ENCODE measurements around the gene AKNAD1.
"Not testable (repeated sequence)": the region's sequence is repeated elsewhere in the genome, so short reads cannot be mapped to it uniquely, and the experiment has no call there.

Gene AKNAD1, protein sequence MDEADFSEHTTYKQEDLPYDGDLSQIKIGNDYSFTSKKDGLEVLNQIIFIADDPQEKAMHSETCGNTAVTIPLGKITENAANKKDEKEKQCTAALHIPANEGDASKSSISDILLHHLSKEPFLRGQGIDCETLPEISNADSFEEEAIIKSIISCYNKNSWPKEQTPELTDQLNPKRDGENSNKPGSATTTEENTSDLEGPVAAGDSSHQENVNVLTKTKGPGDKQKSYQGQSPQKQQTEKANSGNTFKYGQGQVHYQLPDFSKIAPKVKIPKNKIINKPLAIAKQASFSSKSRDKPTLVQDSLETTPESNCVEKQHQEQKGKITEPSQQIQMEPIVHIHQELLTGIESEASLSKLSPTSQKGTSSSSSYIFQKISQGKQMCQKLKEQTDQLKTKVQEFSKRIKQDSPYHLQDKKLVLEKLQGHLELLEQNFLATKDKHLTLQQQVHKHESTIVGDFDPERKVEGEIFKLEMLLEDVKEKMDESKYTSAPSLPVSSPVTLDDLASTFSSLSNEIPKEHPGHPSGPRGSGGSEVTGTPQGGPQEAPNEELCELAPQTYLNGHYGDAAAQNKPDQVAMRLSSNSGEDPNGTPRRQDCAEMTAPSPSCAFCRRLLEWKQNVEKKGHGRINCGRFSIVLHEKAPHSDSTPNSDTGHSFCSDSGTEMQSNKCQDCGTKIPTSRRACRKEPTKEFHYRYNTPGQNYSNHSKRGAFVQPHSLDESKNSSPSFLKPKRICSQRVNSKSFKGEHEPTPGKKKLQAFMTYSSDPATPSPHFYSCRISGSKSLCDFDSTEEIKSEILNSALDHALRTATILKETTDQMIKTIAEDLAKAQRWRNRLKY

DNA sequence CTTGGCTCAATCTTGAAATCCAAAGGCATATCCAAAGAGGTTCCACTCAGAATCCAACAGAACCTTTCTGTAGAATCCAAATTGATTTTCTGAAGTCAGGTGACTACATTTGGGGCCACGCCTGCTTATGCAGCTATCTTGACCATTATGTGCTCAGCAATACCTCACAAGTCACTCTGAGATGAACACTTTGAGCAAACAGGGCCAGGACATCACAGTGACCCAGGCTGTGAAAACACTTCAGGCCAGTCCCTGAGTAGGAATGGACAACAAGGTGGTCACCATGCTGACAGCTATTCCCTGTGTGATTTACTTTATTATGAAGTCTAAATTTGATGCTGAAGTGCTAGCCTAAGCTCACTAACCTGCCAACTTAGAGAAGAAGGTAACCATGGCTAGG, at the start of gene AKNAD1:
TSS of gene AKNAD1 (minus strand) at position 101 of the 400 bp plus-strand sequence. CDS start 4,430 bp downstream, outside the sequence.
- no peak for DNase-seq (ENCODE audit: low read depth)

DNA sequence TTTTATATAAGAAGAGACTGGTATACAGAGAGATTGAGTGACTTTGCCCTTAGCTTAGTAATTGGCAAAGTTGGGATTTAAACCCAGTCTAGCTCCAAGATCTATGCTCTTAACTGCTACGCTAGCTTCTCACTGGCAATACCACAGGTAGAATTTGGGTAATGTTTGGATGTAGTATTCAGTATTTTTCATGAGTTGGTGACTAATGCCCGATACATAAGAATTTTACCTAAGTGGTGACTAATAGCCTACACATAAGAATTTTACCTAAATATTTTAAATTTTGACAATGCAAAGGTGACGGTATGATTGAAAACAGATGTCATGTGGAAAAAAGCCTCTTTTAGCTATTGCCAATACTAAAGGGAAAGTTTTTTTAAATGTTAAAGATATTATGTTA, 44.2 kb upstream of the AKNAD1 start:
- no peak for DNase-seq (ENCODE audit: low read depth)

GRCh38 chr1:108897865-108898720, 41.2 kb upstream of the AKNAD1 start:
- no peak for DNase-seq (ENCODE audit: low read depth)

DNA sequence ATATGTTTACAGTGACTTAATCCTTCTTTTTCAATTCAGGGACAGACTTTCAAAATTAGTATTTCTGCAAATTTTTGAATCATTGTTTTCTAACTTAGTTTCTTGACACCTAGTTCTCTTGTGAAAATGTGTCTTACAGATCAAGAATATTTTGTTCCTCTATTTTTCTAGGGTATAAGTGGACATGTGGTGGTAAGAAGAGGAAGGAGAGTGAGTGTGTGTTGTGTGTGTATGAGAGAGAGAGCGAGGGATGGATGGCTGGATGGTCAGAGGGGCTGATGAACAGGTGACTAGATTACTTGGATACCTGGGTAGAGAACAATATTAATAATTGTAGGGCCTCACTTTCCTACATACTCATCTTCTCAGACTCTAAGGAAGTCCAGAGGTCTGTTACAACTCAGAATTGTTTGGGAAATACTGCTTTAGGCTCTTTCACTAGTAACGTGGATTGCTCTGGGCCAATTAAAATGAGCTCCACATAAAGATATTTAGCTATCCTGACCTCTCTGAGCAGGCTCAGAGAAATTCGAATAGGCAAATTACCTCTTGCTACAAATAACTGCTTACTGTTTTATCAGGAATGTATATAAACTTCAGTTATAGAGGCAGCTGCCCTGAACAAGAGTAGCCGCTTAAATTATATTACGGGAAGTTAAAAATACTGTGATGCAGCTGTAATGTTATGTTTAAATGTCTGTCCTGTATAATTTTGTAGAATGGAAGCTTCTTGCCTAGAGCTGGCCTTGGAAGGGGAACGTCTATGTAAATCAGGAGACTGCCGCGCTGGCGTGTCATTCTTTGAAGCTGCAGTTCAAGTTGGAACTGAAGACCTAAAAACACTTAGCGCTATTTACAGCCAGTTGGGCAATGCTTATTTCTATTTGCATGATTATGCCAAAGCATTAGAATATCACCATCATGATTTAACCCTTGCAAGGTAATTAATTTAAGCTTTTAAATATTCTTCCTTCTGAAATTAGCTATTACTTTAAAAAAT, 39.6 kb upstream of the AKNAD1 start:
- DNase-seq (ENCODE audit: low read depth), result no peak

- no peak for DNase-seq (ENCODE audit: low read depth)
Measured at GRCh38 chr1:108893141-108893530, 36.2 kb upstream of the AKNAD1 start.

DNA sequence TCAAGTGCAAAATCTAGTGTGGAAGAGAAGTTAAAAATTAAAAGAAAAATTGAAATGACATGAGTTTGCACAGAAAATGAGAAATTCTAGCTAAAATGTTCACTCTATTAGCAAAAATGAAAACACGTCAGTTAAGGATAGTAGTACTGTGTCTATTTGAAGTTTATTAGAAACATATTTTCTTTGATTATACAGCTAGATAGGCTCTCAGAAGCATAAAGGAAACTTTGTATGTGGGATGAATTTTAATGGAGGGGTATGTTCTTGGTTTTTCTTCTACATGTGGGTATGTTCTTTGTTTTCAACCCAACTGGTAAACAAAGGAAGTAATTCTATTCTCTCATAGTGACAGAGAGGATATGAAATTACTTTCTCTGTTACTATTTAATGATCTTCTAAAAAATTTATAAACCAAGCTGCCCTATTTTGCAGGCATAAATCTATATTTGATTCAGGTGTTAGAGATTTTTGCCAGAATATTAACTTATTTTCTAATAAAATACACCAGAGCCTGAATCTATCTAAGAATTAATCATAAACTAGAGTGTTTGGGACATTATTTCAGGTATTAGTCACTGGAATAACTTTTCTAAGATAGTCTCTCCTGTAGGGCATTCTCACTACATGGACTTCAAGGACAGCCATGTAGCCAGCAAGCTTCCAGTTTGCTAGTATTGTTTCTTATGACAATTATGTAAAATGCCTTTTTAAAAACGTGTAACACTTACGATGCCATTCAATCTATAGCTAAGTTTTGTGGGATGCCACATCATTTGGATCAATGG, 35.7 kb upstream of the AKNAD1 start:
- DNase-seq (ENCODE audit: low read depth), result no peak

DNA sequence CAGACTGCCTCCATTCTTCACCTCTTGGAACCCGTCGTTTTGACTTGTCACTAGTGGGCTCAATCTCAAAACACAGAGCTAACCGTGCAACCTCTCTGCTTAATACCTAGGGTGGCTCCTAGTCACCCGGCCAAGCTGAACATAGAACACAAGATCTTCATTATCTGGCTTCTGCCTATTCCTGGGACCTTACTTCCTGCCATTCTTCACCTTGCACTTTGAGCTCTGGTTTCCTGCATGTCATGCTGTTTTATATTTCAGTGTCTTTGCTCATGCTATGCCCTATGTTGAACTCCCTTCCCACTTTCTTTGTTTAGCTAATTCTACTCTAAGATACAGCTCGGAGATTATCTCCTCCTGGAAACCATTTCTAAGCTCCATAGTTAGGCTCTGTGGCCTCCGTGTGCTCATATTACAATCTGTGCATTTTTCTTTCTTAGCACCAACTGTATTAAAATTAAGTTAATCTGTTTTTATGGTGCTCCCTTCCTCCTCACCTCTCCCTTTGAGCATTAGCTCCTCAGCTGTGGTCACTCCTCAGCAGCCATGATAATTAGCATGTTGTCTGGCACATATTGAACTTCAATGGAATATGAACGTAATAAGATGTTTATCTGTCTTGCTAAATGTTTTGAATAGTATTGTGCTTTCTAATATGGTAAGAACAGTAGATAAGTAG, 33.0 kb upstream of the AKNAD1 start:
- DNase-seq (ENCODE audit: low read depth), result no peak

- DNase-seq (ENCODE audit: low read depth), result not testable (repeated sequence)
Measured at GRCh38 chr1:108889006-108889645, 32.2 kb upstream of the AKNAD1 start.

GRCh38 chr1:108886292-108886691, 29.4 kb upstream of the AKNAD1 start:
- no peak for DNase-seq (ENCODE audit: low read depth)

GRCh38 chr1:108884968-108885367, 28.1 kb upstream of the AKNAD1 start:
- DNase-seq (ENCODE audit: low read depth), result no peak

- DNase-seq (ENCODE audit: low read depth), result no peak
Measured at GRCh38 chr1:108882837-108883236, 25.9 kb upstream of the AKNAD1 start.

GRCh38 chr1:108881369-108881768, 24.5 kb upstream of the AKNAD1 start:
- DNase-seq (ENCODE audit: low read depth), result no peak

GRCh38 chr1:108880850-108881249, 24.0 kb upstream of the AKNAD1 start:
- DNase-seq (ENCODE audit: low read depth), result no peak

- DNase-seq (ENCODE audit: low read depth), result no peak
Measured at GRCh38 chr1:108878678-108879077, 21.8 kb upstream of the AKNAD1 start.

GRCh38 chr1:108878160-108878469, 21.2 kb upstream of the AKNAD1 start:
- no peak for DNase-seq (ENCODE audit: low read depth)

DNA sequence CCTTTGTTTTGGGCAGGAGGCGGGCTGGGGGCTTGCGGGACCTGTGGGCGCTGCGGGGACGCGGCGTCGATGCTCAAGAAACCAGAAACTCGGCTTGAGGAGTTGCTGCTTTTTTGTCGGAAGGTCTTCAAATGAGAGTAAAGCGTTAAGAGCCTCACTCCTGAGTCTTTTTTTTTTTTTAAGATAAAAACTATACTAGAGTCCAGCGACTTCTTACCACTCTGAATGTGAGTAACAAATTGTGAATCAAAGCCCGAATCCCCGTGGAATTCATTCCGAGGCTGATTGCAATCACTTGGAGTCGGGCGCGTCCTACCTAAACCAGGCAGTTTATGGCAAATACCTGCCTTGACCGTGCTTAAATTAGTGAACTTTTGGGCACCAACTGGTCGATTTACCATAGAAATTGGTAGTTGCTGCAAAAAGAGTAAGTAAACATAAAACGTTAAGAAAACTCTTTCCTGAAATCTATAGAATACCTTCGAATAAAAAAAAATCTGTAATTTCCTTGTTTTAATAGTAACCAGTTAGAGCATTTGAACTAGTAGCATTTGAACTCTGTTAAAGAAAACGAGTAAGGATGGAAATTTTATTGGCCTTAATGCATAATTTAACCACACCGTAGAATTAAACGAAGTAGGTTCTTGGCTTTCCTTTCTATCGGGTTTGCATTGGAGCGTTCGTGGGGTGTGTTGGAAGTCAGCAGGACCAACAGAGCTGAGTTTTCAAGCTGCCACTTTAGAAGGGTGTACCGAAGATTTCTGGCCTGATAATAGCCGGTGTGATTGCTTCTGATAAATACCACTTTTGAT, 20.7 kb upstream of the AKNAD1 start:
- DNase-seq (ENCODE audit: low read depth), result no peak

GRCh38 chr1:108871050-108871724, 14.3 kb upstream of the AKNAD1 start:
- no peak for DNase-seq (ENCODE audit: low read depth)
